ENCODE data around the gene SDF4.
"Not testable (repeated sequence)": the region's sequence is repeated elsewhere in the genome, so short reads cannot be mapped to it uniquely, and the experiment has no call there.

Gene SDF4

GRCh38 chr1:1259951-1260600, 28.3 kb upstream of the SDF4 start:
- peak; percentile 21 for DNase-seq (ENCODE audit: low spot score)

DNA sequence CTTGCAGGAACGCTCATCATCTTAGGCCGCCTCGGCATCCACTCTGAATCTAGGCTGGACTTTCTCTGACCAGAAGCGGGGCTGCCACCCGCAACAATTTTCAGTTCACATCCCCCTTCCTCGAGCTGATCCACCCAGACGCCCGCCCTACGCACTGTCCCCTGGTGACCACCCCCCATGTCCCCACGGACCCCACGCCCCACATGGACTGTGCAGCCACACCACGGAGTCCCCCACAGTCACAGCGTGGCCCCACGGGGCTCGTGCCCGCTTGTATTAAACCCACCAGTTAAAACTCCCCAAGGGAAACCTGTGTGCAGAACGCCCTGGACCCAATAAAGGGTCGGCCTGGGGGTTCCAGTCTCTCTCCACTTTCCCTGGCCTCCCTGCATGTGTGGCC, 27.7 kb upstream of the SDF4 start:
- DNase-seq (ENCODE audit: low spot score): no peak

- DNase-seq (ENCODE audit: low spot score): no peak
Observed at GRCh38 chr1:1259119-1259488, 27.3 kb upstream of the SDF4 start.

- DNase-seq (ENCODE audit: low spot score): no peak
Observed at GRCh38 chr1:1256956-1257871, 25.4 kb upstream of the SDF4 start.

- DNase-seq (ENCODE audit: low spot score): no peak
Observed at GRCh38 chr1:1255611-1256010, 23.8 kb upstream of the SDF4 start.

- no peak for DNase-seq (ENCODE audit: low spot score)
Observed at GRCh38 chr1:1255078-1255477, 23.3 kb upstream of the SDF4 start.

DNA sequence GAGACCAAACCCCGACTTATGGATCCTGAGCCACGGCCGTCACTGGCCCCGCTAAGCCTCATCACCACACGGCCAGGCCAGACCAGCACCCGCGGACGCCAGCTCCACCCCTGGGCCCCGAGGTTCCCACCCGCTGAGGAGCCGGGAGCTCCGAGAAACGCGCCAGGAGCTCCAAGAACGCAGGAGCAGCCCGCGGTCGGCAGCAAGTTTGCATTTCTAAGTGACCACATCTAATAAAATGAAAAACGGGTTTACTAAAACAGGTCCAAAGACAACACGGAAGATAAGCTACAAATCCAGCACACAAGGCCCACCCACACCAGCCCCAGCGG, 22.8 kb upstream of the SDF4 start:
- DNase-seq (ENCODE audit: low spot score): no peak

DNA sequence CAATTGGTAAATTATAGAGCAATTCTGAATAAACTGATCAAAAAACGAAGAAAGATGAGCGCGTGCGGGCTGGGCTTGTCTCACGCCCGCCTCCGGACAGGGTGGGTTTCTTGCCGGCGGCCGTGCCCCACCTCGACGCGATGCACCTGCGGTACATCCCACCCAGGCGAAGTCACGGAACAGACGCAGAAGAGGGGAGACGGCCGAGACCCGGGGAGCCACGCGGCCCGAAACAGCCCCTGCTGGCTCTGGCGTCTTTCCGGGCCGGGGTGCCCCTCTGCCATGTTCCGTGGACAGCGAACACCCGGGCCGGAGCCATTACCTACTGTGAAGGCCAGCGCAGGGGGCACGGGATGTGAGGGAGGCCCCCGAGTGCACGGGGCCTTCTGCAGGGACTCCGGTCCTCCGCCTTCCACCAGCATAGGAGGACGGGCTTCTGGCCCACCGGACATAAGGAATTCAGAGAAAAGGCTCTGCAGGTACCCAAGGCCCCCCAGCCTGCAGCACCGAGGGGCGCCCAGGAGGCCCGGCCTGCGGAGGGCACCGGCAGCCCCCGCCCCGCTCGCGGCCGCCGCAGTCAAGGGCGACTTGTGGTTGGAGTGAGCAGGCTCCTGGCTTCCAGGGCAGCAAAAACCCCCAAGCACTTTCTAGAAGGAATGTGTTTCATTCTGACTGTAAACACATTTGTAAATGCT, 22.3 kb upstream of the SDF4 start:
- DNase-seq (ENCODE audit: low spot score): no peak

- no peak for DNase-seq (ENCODE audit: low spot score)
Observed at GRCh38 chr1:1253314-1253713, 21.5 kb upstream of the SDF4 start.

DNA sequence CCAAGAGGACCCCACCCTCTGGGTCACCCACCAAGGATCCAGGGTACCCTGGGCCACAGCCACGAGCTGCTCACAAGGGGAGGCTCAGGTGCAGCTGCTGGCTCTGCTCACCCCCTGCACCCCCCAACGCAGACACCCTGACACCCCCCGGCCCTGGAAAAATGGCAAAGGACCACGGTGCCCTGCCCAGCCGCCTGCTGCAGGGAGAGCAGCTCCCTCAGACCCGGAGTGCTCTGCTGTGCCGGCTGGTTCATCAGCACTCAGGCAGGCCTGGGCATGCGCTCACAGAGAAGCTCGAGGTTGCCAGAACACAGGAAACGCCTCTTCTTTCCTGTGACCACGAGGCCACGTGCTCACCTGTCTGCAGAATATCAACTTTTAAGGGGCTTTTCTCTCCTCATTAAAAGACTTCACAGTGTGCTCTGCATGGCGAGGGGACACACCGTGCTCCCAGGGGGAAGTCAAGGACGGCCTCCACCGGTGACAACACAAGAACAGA, 19.0 kb upstream of the SDF4 start:
- DNase-seq (ENCODE audit: low spot score): no peak

DNA sequence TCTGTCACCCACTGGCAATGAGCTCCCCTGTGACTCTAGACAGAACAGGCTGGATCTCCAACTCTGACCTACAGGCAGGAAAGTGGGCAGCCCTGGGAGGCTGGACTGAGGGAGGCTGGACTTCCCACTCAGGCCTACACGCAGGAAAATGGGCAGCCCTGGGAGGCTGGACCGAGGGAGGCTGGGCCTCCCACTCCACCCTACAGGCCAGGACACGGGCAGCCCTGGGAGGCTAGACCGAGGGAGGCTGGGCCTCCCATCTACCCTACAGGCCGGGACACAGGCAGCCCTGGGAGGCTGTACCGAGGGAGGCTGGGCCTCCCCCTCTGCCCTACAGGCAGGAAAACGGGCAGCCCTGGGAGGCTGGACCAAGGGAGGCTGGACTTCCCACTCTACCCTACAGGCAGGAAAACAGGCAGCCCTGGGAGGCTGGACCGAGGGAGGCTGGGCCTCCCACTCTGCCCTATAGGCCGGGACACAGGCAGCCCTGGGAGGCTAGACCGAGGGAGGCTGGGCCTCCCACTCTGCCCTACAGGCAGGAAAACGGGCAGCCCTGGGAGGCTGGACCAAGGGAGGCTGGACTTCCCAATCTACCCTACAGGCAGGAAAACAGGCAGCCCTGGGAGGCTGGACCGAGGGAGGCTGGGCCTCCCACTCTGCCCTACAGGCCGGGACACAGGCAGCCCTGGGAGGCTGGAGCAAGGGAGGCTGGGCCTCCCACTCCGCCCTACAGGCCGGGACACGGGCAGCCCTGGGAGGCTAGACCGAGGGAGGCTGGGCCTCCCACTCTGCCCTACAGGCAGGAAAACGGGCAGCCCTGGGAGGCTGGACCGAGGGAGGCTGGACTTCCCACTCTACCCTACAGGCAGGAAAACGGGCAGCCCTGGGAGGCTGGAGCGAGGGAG, 16.5 kb upstream of the SDF4 start:
- DNase-seq (ENCODE audit: low spot score): not testable (repeated sequence)

- DNase-seq (ENCODE audit: low spot score): no peak
Observed at GRCh38 chr1:1247341-1247913, 15.6 kb upstream of the SDF4 start.

- no peak for DNase-seq (ENCODE audit: low spot score)
Observed at GRCh38 chr1:1246577-1247340, 15.0 kb upstream of the SDF4 start, which contains the start of gene C1QTNF12. C1QTNF12 (minus strand) TSS chr1:1246722; CDS start chr1:1246690, 32 bp downstream.

GRCh38 chr1:1245817-1246576, 14.2 kb upstream of the SDF4 start:
- no peak for DNase-seq (ENCODE audit: low spot score)

- no peak for DNase-seq (ENCODE audit: low spot score)
Observed at GRCh38 chr1:1245178-1245816, 13.5 kb upstream of the SDF4 start.

- DNase-seq (ENCODE audit: low spot score): no peak
Observed at GRCh38 chr1:1244192-1244811, 12.5 kb upstream of the SDF4 start.

- no peak for DNase-seq (ENCODE audit: low spot score)
Observed at GRCh38 chr1:1243807-1244191, 12.0 kb upstream of the SDF4 start.

DNA sequence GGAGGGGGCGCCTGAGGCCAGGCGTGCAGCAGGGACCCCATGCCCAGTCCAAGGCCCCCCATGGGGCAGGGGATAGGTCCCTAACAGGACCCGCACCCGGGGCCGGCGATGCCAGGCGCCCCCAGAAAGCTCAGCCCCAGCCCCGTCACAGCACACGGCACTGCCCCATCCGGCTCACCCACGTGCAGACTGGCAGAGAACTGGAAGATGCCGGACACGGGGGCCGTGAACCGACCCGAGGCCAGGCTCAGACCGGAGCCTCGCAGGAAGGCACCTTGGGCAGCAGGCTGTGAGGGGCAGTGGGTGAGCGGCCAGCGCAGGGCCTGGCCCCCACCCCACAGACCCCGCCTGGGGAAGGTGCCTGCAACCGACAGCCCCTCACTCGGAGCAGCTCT, 11.5 kb upstream of the SDF4 start:
- no peak for DNase-seq (ENCODE audit: low spot score)
